ENCODE data around the gene PRR19.

Gene PRR19

DNA sequence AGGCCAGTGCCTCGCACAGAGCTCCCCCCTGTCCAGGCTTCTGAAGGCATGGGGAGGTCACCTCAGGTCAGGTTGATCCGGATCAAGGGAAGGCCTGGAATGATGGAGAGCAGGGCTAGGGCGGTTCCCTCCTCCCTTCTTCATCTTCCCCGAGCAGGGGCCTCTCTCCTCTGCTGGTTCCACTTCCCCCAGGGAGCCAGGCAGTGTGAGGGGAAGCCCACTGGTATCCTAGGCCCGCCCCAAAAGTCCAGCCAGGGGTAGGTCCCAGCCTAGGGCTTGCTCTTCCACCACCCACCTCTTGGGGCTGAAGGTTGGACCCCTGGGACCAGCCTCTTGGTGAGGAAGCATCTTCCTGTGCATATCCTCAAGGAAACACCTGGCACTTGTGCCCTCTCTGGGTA, 16.4 kb upstream of the PRR19 start:
- Histone ChIP-seq H3K4me1 (ENCODE audit: control insufficient read depth, insufficient read depth, low read length, poor library complexity, severe bottlenecking) (peaks cover 40% of the 10 kb centered on the region), H3K36me3 (ENCODE audit: control insufficient read depth, insufficient read depth, low read length) (peaks cover 51% of the 10 kb centered on the region), H3K4me3 (ENCODE audit: extremely low read depth, insufficient read depth, low read length, poor library complexity, severe bottlenecking) (peak overlapping the region; percentile 67), H3K9me3 (ENCODE audit: control insufficient read depth, low read length) (no peaks in the 10 kb centered on the region), H3K27ac (ENCODE audit: low read depth, low read length, severe bottlenecking) (no peak overlapping the region)
- WGBS, 2 experiments (ENCODE audit: insufficient coverage in 2 of 2): 57 to 71% methylated on average over 4 to 5 of the region's 5 CpGs

DNA sequence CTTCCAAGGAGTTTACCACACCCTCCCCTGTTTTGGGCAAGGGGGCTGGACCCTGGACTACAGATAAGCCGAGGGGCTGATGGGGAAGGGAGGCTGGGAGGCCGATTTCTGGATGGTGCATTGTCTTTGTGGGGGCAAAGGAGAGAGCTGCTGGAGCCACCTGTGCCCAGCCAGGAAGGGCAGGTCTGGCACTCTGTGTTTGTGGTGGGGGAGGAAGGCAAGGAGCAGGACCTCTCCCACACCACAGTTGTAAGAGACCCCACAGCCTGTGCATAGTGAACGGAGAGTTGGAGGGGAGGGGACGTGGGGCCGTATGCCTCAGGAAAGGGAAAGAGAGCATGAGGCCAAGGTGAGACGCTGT, 16.0 kb upstream of the PRR19 start:
- WGBS, 2 experiments (ENCODE audit: insufficient coverage in 2 of 2): 91 to 94% methylated on average over 3 to 4 of the region's 6 CpGs
- Histone ChIP-seq H3K9me3 (ENCODE audit: control insufficient read depth, low read length) (no peaks in the 10 kb centered on the region), H3K4me1 (ENCODE audit: control insufficient read depth, insufficient read depth, low read length, poor library complexity, severe bottlenecking) (peaks cover 40% of the 10 kb centered on the region), H3K27ac (ENCODE audit: low read depth, low read length, severe bottlenecking) (no peak overlapping the region), H3K4me3 (ENCODE audit: extremely low read depth, insufficient read depth, low read length, poor library complexity, severe bottlenecking) (no peak overlapping the region), H3K36me3 (ENCODE audit: control insufficient read depth, insufficient read depth, low read length) (peaks cover 56% of the 10 kb centered on the region)

DNA sequence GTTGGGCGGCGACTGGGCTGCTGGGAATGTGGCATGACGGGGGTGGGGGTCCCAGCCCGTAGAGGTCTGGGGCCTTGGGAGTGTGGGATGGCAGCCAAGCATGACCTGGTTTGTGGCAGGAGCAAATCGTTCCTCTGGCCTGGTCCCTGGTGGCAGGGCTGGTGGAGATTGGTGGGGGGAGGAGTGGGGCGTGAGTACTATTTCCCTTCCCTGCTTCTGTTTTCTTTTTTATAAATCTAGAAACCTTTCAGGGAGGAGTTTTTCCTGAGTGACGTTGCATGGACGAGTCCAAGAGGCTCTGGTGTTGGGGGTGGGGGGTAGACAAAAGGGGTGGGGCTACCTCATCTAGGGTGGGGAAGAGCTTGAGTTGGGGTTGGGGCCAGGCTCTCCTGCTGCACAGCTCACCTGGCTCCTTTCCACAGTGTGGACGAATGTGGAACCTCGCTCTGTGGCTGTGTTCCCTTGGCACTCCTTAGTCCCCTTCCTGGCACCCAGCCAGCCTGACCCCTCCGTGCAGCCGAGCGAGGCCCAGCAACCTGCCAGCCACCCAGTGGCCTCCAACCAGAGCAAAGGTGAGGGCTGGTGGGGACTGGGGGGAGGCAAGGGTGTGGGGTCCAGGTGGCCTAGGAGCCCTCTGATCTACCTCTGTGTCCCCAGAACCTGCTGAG, 15.4 kb upstream of the PRR19 start:
- no peak overlapping the region for H3K27ac ChIP-seq (ENCODE audit: low read depth, low read length, severe bottlenecking)
- H3K9me3 ChIP-seq (ENCODE audit: control insufficient read depth, low read length): no peaks in the 10 kb centered on the region
- 93 to 98% methylated on average over 6 to 10 of the region's 13 CpGs for WGBS, 2 experiments (ENCODE audit: insufficient coverage in 2 of 2)
- H3K4me3 ChIP-seq (ENCODE audit: extremely low read depth, insufficient read depth, low read length, poor library complexity, severe bottlenecking): no peak overlapping the region
- H3K4me1 ChIP-seq (ENCODE audit: control insufficient read depth, insufficient read depth, low read length, poor library complexity, severe bottlenecking): peaks cover 36% of the 10 kb centered on the region
- H3K36me3 ChIP-seq (ENCODE audit: control insufficient read depth, insufficient read depth, low read length): peaks cover 61% of the 10 kb centered on the region

DNA sequence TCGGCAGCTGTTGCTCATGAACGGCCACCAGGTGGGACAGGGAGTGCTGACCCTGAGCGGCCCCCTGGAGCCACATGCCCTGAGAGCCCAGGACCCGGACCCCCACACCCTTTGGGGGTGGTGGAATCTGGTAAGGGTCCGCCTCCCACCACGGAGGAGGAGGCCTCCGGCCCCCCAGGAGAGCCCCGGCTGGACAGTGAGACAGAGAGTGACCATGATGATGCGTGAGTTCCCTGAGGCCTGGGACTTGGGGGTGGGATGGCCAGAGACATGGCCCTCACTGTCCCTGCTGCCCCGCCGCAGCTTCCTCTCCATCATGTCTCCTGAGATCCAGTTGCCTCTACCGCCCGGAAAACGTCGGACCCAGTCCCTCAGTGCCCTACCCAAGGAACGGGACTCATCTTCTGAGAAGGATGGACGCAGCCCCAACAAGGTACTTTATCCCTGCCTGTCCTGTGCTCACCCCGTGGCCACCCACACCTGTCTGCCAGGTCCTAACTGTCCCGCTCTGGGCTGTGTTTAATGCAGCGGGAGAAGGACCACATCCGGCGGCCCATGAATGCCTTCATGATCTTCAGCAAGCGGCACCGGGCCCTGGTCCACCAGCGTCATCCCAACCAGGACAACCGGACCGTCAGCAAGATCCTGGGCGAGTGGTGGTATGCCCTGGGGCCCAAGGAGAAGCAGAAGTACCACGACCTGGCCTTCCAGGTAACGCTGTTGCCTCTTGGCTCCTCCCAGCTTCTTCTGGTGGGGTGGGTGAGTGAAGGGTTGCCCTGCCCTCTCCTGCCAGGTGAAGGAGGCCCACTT, 14.7 kb upstream of the PRR19 start:
- WGBS, 2 experiments (ENCODE audit: insufficient coverage in 2 of 2): 97 to 98% methylated on average over 26 of the region's 30 CpGs
- Histone ChIP-seq H3K9me3 (ENCODE audit: control insufficient read depth, low read length) (no peaks in the 10 kb centered on the region), H3K36me3 (ENCODE audit: control insufficient read depth, insufficient read depth, low read length) (peaks cover 68% of the 10 kb centered on the region), H3K4me3 (ENCODE audit: extremely low read depth, insufficient read depth, low read length, poor library complexity, severe bottlenecking) (no peak overlapping the region), H3K4me1 (ENCODE audit: control insufficient read depth, insufficient read depth, low read length, poor library complexity, severe bottlenecking) (peaks cover 29% of the 10 kb centered on the region), H3K27ac (ENCODE audit: low read depth, low read length, severe bottlenecking) (no peak overlapping the region)

DNA sequence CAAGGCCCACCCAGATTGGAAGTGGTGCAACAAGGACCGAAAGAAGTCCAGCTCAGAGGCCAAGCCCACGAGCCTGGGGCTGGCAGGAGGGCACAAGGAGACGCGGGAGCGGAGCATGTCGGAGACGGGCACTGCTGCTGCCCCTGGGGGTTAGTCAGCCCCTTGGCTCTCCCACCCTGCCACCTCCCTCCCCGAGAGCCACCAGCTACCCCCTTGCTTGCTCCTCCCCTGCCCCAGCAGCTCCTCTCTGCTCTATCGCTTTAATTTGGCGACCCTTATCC, 14.2 kb upstream of the PRR19 start:
- peaks cover 23% of the 10 kb centered on the region for H3K4me1 ChIP-seq (ENCODE audit: control insufficient read depth, insufficient read depth, low read length, poor library complexity, severe bottlenecking)
- no peak overlapping the region for H3K4me3 ChIP-seq (ENCODE audit: extremely low read depth, insufficient read depth, low read length, poor library complexity, severe bottlenecking)
- 98 to 99% methylated on average over 8 to 10 of the region's 10 CpGs for WGBS, 2 experiments (ENCODE audit: insufficient coverage in 2 of 2)
- no peaks in the 10 kb centered on the region for H3K9me3 ChIP-seq (ENCODE audit: control insufficient read depth, low read length)
- H3K27ac ChIP-seq (ENCODE audit: low read depth, low read length, severe bottlenecking): no peak overlapping the region
- peaks cover 74% of the 10 kb centered on the region for H3K36me3 ChIP-seq (ENCODE audit: control insufficient read depth, insufficient read depth, low read length)

DNA sequence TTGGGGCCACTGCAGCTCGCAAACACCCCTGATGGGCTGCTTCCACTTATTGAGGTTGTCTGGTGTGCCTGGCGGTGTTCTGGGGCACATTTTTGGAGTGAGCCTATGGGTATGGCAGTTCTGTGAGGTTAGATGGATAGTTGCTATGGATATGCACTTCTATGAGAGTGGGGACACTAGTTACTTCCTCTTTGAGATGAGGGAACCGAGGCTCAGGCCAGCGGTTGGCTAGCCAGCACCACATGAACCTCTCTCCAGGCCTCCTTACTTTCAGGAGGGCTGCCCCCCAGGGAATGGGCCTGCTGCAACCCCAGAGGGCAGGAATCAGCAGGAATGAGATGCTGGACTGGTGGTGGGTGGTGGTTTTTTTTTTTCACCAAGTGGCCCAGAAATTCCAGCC, 13.5 kb upstream of the PRR19 start:
- no peak overlapping the region for H3K4me3 ChIP-seq (ENCODE audit: extremely low read depth, insufficient read depth, low read length, poor library complexity, severe bottlenecking)
- 92 to 100% methylated on average over 1 to 2 of the region's 4 CpGs for WGBS, 2 experiments (ENCODE audit: insufficient coverage in 2 of 2)
- no peaks in the 10 kb centered on the region for H3K9me3 ChIP-seq (ENCODE audit: control insufficient read depth, low read length)
- H3K4me1 ChIP-seq (ENCODE audit: control insufficient read depth, insufficient read depth, low read length, poor library complexity, severe bottlenecking): peaks cover 17% of the 10 kb centered on the region
- no peak overlapping the region for H3K27ac ChIP-seq (ENCODE audit: low read depth, low read length, severe bottlenecking)
- H3K36me3 ChIP-seq (ENCODE audit: control insufficient read depth, insufficient read depth, low read length): peaks cover 80% of the 10 kb centered on the region

DNA sequence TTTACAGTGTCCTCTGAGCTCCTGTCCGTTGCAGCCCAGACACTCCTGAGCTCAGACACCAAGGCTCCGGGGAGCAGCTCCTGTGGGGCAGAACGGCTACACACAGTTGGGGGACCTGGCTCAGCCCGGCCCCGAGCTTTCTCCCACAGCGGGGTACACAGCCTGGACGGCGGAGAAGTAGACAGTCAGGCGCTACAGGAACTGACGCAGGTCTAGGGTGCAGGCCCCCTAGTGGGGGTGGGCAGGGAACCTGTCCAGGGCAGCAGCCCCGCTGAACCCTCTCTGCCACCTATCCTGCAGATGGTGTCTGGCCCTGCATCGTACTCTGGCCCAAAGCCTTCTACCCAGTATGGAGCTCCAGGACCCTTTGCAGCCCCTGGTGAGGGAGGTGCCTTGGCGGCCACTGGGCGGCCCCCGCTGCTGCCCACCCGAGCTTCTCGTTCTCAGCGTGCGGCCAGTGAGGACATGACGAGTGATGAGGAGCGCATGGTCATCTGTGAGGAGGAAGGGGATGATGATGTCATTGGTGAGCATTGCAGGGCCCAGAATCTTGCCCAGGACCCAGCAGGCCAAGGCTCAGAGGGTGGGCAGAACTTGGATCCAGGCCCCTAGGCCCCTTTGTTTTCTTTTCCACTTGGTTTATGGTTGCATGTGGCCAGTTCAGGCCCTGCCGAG, 12.9 kb upstream of the PRR19 start:
- H3K27ac ChIP-seq (ENCODE audit: low read depth, low read length, severe bottlenecking): no peak overlapping the region
- no peak overlapping the region for H3K4me3 ChIP-seq (ENCODE audit: extremely low read depth, insufficient read depth, low read length, poor library complexity, severe bottlenecking)
- 95 to 97% methylated on average over 22 of the region's 22 CpGs for WGBS, 2 experiments (ENCODE audit: insufficient coverage in 2 of 2)
- H3K9me3 ChIP-seq (ENCODE audit: control insufficient read depth, low read length): no peaks in the 10 kb centered on the region
- peaks cover 16% of the 10 kb centered on the region for H3K4me1 ChIP-seq (ENCODE audit: control insufficient read depth, insufficient read depth, low read length, poor library complexity, severe bottlenecking)
- H3K36me3 ChIP-seq (ENCODE audit: control insufficient read depth, insufficient read depth, low read length): peaks cover 86% of the 10 kb centered on the region

DNA sequence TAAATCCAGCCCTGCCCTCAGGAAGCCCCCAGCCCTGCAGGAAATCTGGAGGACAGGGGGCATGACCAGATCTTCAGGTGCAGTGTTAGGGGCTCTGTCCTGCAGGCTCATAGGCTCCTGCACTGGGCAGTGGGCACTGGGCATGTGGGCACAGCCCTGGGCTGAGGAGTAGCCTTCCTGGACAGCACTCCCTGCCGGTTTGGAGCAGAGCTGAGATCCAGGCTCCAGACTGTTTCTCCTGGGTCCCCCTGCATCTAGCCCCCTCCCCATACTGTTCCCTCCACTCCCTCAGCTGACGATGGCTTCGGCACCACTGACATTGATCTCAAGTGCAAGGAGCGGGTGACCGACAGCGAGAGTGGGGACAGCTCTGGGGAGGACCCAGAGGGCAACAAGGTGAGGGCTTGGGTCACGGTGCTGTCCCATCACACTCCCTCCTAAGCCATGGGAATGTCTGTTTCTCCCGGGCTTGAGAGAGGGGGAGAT, 12.3 kb upstream of the PRR19 start:
- Histone ChIP-seq H3K4me1 (ENCODE audit: control insufficient read depth, insufficient read depth, low read length, poor library complexity, severe bottlenecking) (peaks cover 16% of the 10 kb centered on the region), H3K9me3 (ENCODE audit: control insufficient read depth, low read length) (no peaks in the 10 kb centered on the region), H3K36me3 (ENCODE audit: control insufficient read depth, insufficient read depth, low read length) (peaks cover 92% of the 10 kb centered on the region), H3K4me3 (ENCODE audit: extremely low read depth, insufficient read depth, low read length, poor library complexity, severe bottlenecking) (no peak overlapping the region), H3K27ac (ENCODE audit: low read depth, low read length, severe bottlenecking) (no peak overlapping the region)
- 80 to 97% methylated on average over 1 to 7 of the region's 8 CpGs for WGBS, 2 experiments (ENCODE audit: insufficient coverage in 2 of 2)

DNA sequence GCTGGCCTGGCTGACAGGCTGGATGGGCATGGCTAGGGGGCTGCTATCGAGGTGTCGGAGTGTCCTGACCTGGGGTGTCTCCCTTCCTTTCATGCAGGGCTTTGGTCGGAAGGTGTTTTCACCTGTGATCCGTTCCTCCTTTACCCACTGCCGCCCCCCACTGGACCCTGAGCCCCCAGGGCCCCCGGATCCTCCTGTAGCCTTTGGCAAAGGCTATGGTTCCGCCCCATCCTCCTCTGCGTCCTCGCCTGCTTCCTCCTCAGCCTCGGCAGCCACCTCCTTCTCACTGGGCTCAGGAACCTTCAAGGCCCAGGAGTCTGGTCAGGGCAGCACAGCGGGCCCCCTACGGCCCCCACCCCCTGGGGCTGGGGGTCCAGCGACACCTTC, 11.8 kb upstream of the PRR19 start:
- peaks cover 93% of the 10 kb centered on the region for H3K36me3 ChIP-seq (ENCODE audit: control insufficient read depth, insufficient read depth, low read length)

DNA sequence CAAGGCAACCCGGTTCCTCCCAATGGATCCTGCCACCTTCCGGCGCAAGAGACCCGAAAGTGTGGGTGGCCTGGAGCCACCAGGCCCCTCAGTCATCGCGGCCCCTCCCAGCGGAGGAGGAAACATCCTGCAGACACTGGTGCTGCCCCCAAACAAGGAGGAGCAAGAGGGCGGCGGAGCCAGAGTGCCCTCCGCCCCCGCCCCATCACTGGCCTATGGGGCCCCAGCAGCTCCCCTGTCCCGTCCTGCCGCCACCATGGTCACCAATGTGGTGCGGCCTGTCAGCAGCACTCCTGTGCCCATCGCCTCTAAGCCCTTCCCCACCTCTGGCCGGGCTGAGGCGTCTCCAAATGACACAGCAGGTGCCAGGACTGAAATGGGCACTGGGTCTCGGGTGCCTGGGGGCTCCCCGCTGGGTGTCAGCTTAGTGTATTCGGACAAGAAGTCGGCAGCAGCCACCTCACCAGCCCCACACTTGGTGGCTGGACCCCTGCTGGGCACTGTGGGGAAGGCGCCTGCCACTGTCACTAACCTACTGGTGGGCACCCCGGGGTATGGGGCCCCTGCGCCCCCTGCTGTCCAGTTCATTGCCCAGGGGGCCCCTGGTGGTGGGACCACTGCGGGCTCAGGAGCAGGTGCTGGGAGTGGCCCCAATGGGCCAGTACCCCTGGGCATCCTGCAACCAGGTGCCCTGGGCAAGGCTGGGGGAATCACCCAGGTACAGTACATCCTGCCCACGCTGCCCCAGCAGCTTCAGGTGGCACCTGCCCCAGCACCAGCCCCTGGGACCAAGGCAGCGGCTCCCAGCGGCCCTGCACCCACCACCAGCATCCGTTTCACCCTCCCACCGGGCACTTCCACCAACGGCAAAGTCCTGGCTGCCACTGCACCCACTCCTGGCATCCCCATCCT, 11.2 kb upstream of the PRR19 start:
- Histone ChIP-seq H3K9me3 (ENCODE audit: control insufficient read depth, low read length) (no peaks in the 10 kb centered on the region), H3K4me1 (ENCODE audit: control insufficient read depth, insufficient read depth, low read length, poor library complexity, severe bottlenecking) (peaks cover 6% of the 10 kb centered on the region), H3K36me3 (ENCODE audit: control insufficient read depth, insufficient read depth, low read length) (peaks cover 92% of the 10 kb centered on the region), H3K27ac (ENCODE audit: low read depth, low read length, severe bottlenecking) (no peak overlapping the region), H3K4me3 (ENCODE audit: extremely low read depth, insufficient read depth, low read length, poor library complexity, severe bottlenecking) (no peak overlapping the region)
- 96% methylated on average over 28 to 30 of the region's 31 CpGs for WGBS, 2 experiments (ENCODE audit: insufficient coverage in 2 of 2)

More for the DNA sequence above, 11.8 kb upstream of the PRR19 start:
- no peaks in the 10 kb centered on the region for H3K9me3 ChIP-seq (ENCODE audit: control insufficient read depth, low read length)
- peaks cover 13% of the 10 kb centered on the region for H3K4me1 ChIP-seq (ENCODE audit: control insufficient read depth, insufficient read depth, low read length, poor library complexity, severe bottlenecking)
- no peak overlapping the region for H3K4me3 ChIP-seq (ENCODE audit: extremely low read depth, insufficient read depth, low read length, poor library complexity, severe bottlenecking)
- 92 to 98% methylated on average over 11 of the region's 13 CpGs for WGBS, 2 experiments (ENCODE audit: insufficient coverage in 2 of 2)
- H3K27ac ChIP-seq (ENCODE audit: low read depth, low read length, severe bottlenecking): no peak overlapping the region
